ENCODE data around the gene CSNK1A1. TPM values are rescaled to one million over a fixed set of nuclear protein-coding genes. Genes with fewer than 3 reads are reported as not detected.
A peak's percentile ranks its signal among the peaks of the same experiment; 100 is the strongest.

The CSNK1A1 gene
- total RNA-seq, 1 experiment from 2014 or later, result 263 TPM

GRCh38 chr5:149485655-149486615 lies 65.3 kb downstream of the CSNK1A1 start (continued):
- TF ChIP-seq CBX3 (IDR thresholded peaks at IDR 0.05; ENCODE audit: low read depth) (peak; percentile 87), RAD21 (IDR thresholded peaks at IDR 0.05; ENCODE audit: low read depth) (peak; percentile 9; the same call in 1 of the 2 replicates), YY1 (IDR thresholded peaks at IDR 0.05; ENCODE audit: extremely low read depth, insufficient replicate concordance, low read depth, low read length) (no peak), POLR2AphosphoS5 (IDR thresholded peaks at IDR 0.05; ENCODE audit: low read depth, low read length) (peak; percentile 38; the same call in 1 of the 2 replicates), ZNF274 (IDR thresholded peaks at IDR 0.05; ENCODE audit: low read depth, low read length) (no peak), EZH2phosphoT487 (IDR thresholded peaks at IDR 0.05; ENCODE audit: borderline replicate concordance) (no peak), POLR2A (IDR thresholded peaks at IDR 0.05; ENCODE audit: borderline replicate concordance, extremely low read depth, insufficient read depth, insufficient read length) (no peak), CTCF (IDR thresholded peaks at IDR 0.05 in 2 of 3, conservative IDR thresholded peaks at IDR 0.05 in 1 of 3; ENCODE audit: borderline replicate concordance in 1 of 3, insufficient read depth in 1 of 3, low read depth in 2 of 3, low read length in 2 of 3) (no peak), CEBPB (IDR thresholded peaks at IDR 0.05; ENCODE audit: low read depth) (peak; percentile 66), SIN3A (IDR thresholded peaks at IDR 0.05; ENCODE audit: low read depth) (peak; percentile 82), TCF7L2 (IDR thresholded peaks at IDR 0.05; ENCODE audit: borderline replicate concordance, extremely low read depth, insufficient read depth, insufficient read length) (no peak), SP1 (IDR thresholded peaks at IDR 0.05; ENCODE audit: low read depth) (peak; percentile 62), ELF1 (IDR thresholded peaks at IDR 0.05; ENCODE audit: borderline replicate concordance, low read depth) (no peak)
